B cell (primary cell): ENCODE data around the gene LCOR. TPM values are rescaled to one million over a fixed set of nuclear protein-coding genes. Genes with fewer than 3 reads are reported as not detected.

ENCODE experiments used
- ATAC-seq: fragments of 200-7000 bp; cut with Tn5 transposase; one replicate; pipeline ENCODE4 v1.10.0; 2021; ENCODE audit warnings: low read depth, mild to moderate bottlenecking, moderate number of reproducible peaks, moderate library complexity
- CTCF ChIA-PET: fragments of 350-600 bp; sonication (Branson Sonifier 250); formaldehyde crosslinking; loops from one replicate; lab custom pipeline; 2021; ENCODE audit warnings: antibody characterized with exemption, inconsistent platforms; lab: Charles Lee
- POLR2A ChIA-PET: fragments of 350-600 bp; sonication (Branson Sonifier 250); formaldehyde crosslinking; loops from one replicate; lab custom pipeline; 2021; ENCODE audit warnings: antibody characterized with exemption; lab: Charles Lee
- DNase-seq: peaks from one replicate; pipeline ENCODE4 v3.0.0; 2013
- H2AFZ ChIP-seq: 2 replicates; pipeline ENCODE4 v1.6.1; 2012; ENCODE audit warnings: mild to moderate bottlenecking, low read depth, low read length; ENCODE audit not compliant: insufficient read depth, poor library complexity, severe bottlenecking
- H3K27ac ChIP-seq, 2 donors: 1 replicate in 1 of 2; 2 replicates in 1 of 2; pipeline ENCODE4 v1.5.1; 2012 to 2013; ENCODE audit warnings: low read length in 2 of 2, mild to moderate bottlenecking in 2 of 2, moderate library complexity in 1 of 2
- H3K27me3 ChIP-seq, 4 experiments: fragments of 200-600 bp in 1 of 4; sonication (generic) in 1 of 4; replicated peaks in 1 of 4; 1 replicate in 2 of 4; 2 replicates in 2 of 4; pipeline versions ENCODE4 v1.6.1 to v1.7.0; 2013 to 2016; ENCODE audit warnings: low read length in 3 of 4, mild to moderate bottlenecking in 2 of 4, mixed read lengths in 1 of 4, moderate library complexity in 1 of 4; ENCODE audit not compliant: insufficient read depth in 4 of 4, control insufficient read depth in 3 of 4; ENCODE audit errors: control extremely low read depth in 1 of 4
- H3K36me3 ChIP-seq, 2 experiments: replicated peaks in 1 of 2; 1 replicate in 1 of 2; 2 replicates in 1 of 2; pipeline versions ENCODE4 v1.6.1 to v1.7.1; 2013; ENCODE audit warnings: low read length in 1 of 2; ENCODE audit not compliant: insufficient read depth in 2 of 2, control insufficient read depth in 1 of 2; ENCODE audit errors: control extremely low read depth in 1 of 2, extremely low read depth in 1 of 2
- H3K4me1 ChIP-seq, 2 donors: fragments of 200-600 bp in 1 of 2; sonication (generic) in 1 of 2; 1 replicate in 1 of 2; 2 replicates in 1 of 2; pipeline versions ENCODE4 v1.5.1 to v1.6.1; 2013 to 2017; ENCODE audit warnings: low read length in 2 of 2; ENCODE audit not compliant: control insufficient read depth in 2 of 2, insufficient read depth in 2 of 2
- H3K4me2 ChIP-seq: replicated peaks from 2 replicates; pipeline ENCODE3; 2012; ENCODE audit warnings: mild to moderate bottlenecking, low read depth, low read length; ENCODE audit not compliant: poor library complexity, severe bottlenecking
- H3K4me3 ChIP-seq, 5 experiments: fragments of 200-600 bp in 1 of 5; sonication (generic) in 1 of 5; 1 replicate in 3 of 5; 2 replicates in 2 of 5; pipeline versions ENCODE4 v1.5.1 to v1.7.0; 2011 to 2016; ENCODE audit warnings: low read length in 4 of 5, mild to moderate bottlenecking in 4 of 5, low read depth in 2 of 5, control low read depth in 1 of 5, moderate library complexity in 1 of 5; ENCODE audit not compliant: insufficient read depth in 1 of 5; ENCODE audit errors: control extremely low read depth in 1 of 5, extremely low read depth in 1 of 5
- H3K79me2 ChIP-seq: fragments of 200-600 bp; sonication (generic); one replicate; pipeline ENCODE4 v1.6.0; 2016; ENCODE audit warnings: low read length; ENCODE audit not compliant: control insufficient read depth, insufficient read depth
- H3K9ac ChIP-seq: fragments of 200-600 bp; sonication (generic); 2 replicates; pipeline ENCODE4 v1.6.1; 2017; ENCODE audit warnings: mild to moderate bottlenecking, low read length, moderate library complexity
- H3K9me3 ChIP-seq, 3 donors: one replicate each; pipeline versions ENCODE4 v1.6.1 to v1.7.1; 2013; ENCODE audit warnings: low read length in 2 of 3; ENCODE audit not compliant: control insufficient read depth in 2 of 3, insufficient read depth in 1 of 3; ENCODE audit errors: control extremely low read depth in 1 of 3
- H4K20me1 ChIP-seq: 2 replicates; pipeline ENCODE4 v1.6.0; 2012; ENCODE audit warnings: mild to moderate bottlenecking, low read length; ENCODE audit not compliant: insufficient read depth, control insufficient read depth, poor library complexity, severe bottlenecking
- H3K27ac Mint-ChIP-seq: one replicate; pipeline ENCODE4 v1.8.0; 2021; ENCODE audit warnings: mixed read lengths
- H3K27me3 Mint-ChIP-seq: one replicate; pipeline ENCODE4 v1.8.0; 2021; ENCODE audit warnings: mixed read lengths
- H3K4me1 Mint-ChIP-seq: one replicate; pipeline ENCODE4 v1.8.0; 2021; ENCODE audit warnings: mixed read lengths
- H3K4me3 Mint-ChIP-seq: one replicate; pipeline ENCODE4 v1.8.0; 2021; ENCODE audit warnings: mixed read lengths
- H3K9me3 Mint-ChIP-seq: one replicate; pipeline ENCODE4 v1.8.0; 2022; ENCODE audit warnings: mixed read lengths; ENCODE audit not compliant: insufficient read depth
- CTCF ChIP-seq: fragments of 200-600 bp; IDR thresholded peaks from one replicate; pipeline ENCODE4 v1.8.0; 2022; ENCODE audit warnings: antibody characterized with exemption, mild to moderate bottlenecking
- EZH2 ChIP-seq: IDR thresholded peaks from 2 replicates; pipeline ENCODE4 v1.6.1; 2012; ENCODE audit warnings: borderline replicate concordance, low read depth, mild to moderate bottlenecking, moderate library complexity, low read length; ENCODE audit not compliant: insufficient read depth, poor library complexity, severe bottlenecking
- WGBS: methylation state at CpG from one replicate; pipeline ENCODE4 v1.1.5; 2013; ENCODE audit warnings: missing lambda C conversion rate; ENCODE audit not compliant: insufficient coverage; 5-methylcytosine and 5-hydroxymethylcytosine counted together
- intact Hi-C: fragments of 100-400 bp; cut with micrococcal nuclease; formaldehyde crosslinking; loops from one replicate; pipeline ENCODE4 v1.10.0; 2022
- polyA plus RNA-seq: library from polyadenylated mRNA; depleted of rRNA; stranded (reverse); fragments of >200 nt; gene quantifications from 2 replicates; pipeline ENCODE4 v1.2.3, GENCODE V29; 2012
- total RNA-seq, 2 donors: library from RNA; stranded (reverse); fragments of 120-200 nt in 1 of 2; gene quantifications; 1 replicate in 1 of 2; 2 replicates in 1 of 2; pipeline versions ENCODE4 v1.2.3 to v1.2.4, GENCODE V29; 2013 to 2022

LCOR gene
- total and polyA plus RNA-seq, 2 donors (not counting 1 experiment from before 2014, with no cell fraction given): 5.1 to 70.0 TPM

GRCh38 chr10:96975136-96975535, 143.0 kb downstream of the LCOR start:
- ATAC-seq (no peak), DNase-seq (no peak)
- no peaks in the 10 kb centered on the region for H3K9me3 ChIP-seq
- H3K27ac ChIP-seq: peak overlapping the region; percentile 5 to 48
- ChIA-PET POLR2A (no interaction called here), CTCF (interaction anchor here (0.6 to 1.8 kb wide), 3 partner anchors 50 to 434 kb away, joined by 4 to 8 read pairs (median 6); no protein-coding TSS in a partner anchor)
- Mint-ChIP-seq H3K27ac (peak overlapping the region; percentile 61), H3K4me1 (peaks cover 35% of the 10 kb centered on the region), H3K4me3 (no peak overlapping the region), H3K9me3 (no peaks in the 10 kb centered on the region), H3K27me3 (no peaks in the 10 kb centered on the region)
- no peak overlapping the region for H3K4me3 ChIP-seq
- H3K79me2 ChIP-seq: peaks cover 6% of the 10 kb centered on the region
- no peak overlapping the region for H2AFZ ChIP-seq
- no peak overlapping the region for H3K9ac ChIP-seq
- TF ChIP-seq CTCF (no peak), EZH2 (no peak)
- peaks cover 17 to 23% of the 10 kb centered on the region in 2 donors for H3K4me1 ChIP-seq
- peaks cover 0 to 4% of the 10 kb centered on the region in 2 experiments for H3K36me3 ChIP-seq
- no peaks in the 10 kb centered on the region for H3K27me3 ChIP-seq
- WGBS: no CpG with 5 or more reads among the region's 2 CpGs
- H3K4me2 ChIP-seq: peak overlapping the region; percentile 12
- intact Hi-C loops: no loop called here
- no peaks in the 10 kb centered on the region for H4K20me1 ChIP-seq

- Histone ChIP-seq H3K4me2 (no peak overlapping the region), H3K27ac (no peak overlapping the region), H3K4me3 (no peak overlapping the region), H3K27me3 (no peaks in the 10 kb centered on the region), H4K20me1 (no peaks in the 10 kb centered on the region), H3K4me1 (peaks cover 13 to 17% of the 10 kb centered on the region in 2 donors), H3K79me2 (peaks cover 6% of the 10 kb centered on the region), H3K36me3 (peaks cover 11 to 21% of the 10 kb centered on the region in 2 experiments), H2AFZ (no peak overlapping the region), H3K9ac (no peak overlapping the region), H3K9me3 (no peaks in the 10 kb centered on the region)
- ChIA-PET POLR2A (no interaction called here), CTCF (no interaction called here)
- TF ChIP-seq EZH2: no peak
- no peak for TF ChIP-seq CTCF
- Mint-ChIP-seq H3K27me3 (no peaks in the 10 kb centered on the region), H3K27ac (no peak overlapping the region), H3K4me3 (no peak overlapping the region), H3K9me3 (no peaks in the 10 kb centered on the region), H3K4me1 (peaks cover 18% of the 10 kb centered on the region)
- no CpG with 5 or more reads among the region's 3 CpGs for WGBS
- ATAC-seq (no peak), DNase-seq (no peak)
- intact Hi-C loops: no loop called here
These were observed 146.6 kb downstream of the LCOR start for GRCh38 chr10:96978621-96979154.
